GM19467 (cell line): ENCODE results near the gene FBXO5.

Experiments used
- ATAC-seq: cut with Tn5 transposase; IDR thresholded peaks from one replicate; pipeline ENCODE4 v1.9.1; 2021; ENCODE audit warnings: mild to moderate bottlenecking, moderate library complexity; ENCODE audit not compliant: unreplicated experiment

The FBXO5 gene

DNA sequence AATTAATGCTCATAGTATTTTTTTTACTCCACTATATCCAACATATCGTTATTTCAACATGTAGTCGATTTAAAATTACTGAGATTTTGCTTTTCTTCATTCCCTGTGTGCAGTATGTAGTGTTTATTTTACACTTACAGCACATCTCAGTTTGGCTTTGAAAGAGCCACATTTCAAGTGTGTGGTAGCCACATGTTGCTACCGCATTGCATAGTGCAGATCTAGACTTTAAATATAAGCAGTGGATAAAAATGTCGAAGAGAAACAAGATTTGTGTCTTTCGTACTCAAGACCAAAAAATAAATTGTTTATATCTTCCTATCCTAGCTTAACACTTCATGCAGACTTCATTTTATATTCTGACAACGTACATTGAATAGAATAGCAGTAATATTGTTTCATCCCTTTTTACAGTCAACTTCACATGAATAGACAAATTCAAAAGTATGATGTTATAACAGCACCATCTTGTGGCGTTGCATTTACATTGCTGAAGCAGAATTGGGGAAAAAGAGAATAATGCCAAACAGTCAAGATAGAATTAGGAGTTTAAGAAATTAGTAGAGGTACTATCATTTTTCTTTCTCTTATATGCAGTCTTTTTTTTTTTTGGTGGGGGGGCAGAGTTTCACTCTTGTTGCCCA, 29.9 kb downstream of the FBXO5 start:
- ATAC-seq = no peak

DNA sequence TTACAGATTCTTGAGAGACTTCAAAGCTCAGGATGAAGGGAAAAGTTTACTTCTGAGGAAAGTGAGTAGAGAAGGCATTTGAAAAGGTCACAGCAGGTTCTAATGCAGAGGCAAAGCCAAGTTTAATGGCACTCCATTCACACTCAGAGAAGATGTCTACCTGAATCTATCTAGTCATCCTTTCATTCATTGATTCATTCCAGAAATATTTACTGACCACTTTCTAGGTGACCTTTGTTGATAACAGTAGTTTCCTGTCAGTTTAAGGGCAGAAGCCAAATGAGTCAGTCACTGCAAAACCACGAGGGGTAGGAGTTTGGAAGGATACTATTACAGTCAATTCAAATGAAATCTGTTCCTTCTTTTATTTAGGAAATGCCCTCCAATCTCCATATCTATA, 30.8 kb downstream of the FBXO5 start:
- ATAC-seq = no peak

DNA sequence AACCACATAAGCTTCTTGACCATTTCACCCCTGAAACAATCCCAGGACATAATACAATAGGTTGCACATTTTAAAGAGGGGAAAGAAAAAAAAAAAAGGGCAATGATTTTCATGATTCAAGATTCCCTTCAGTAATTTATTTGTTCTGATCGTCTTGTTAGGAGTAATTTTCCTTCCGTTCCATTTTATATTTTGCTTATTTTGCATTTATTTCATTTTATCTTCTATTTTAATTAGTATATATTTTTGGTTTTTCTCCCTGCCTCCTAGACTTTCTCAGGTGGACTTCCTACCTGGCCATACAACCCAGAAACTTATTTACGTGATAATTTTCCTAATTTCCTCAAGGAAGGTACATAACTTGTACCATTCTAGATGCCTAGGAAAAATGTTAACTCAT, 32.6 kb downstream of the FBXO5 start:
- ATAC-seq = no peak

DNA sequence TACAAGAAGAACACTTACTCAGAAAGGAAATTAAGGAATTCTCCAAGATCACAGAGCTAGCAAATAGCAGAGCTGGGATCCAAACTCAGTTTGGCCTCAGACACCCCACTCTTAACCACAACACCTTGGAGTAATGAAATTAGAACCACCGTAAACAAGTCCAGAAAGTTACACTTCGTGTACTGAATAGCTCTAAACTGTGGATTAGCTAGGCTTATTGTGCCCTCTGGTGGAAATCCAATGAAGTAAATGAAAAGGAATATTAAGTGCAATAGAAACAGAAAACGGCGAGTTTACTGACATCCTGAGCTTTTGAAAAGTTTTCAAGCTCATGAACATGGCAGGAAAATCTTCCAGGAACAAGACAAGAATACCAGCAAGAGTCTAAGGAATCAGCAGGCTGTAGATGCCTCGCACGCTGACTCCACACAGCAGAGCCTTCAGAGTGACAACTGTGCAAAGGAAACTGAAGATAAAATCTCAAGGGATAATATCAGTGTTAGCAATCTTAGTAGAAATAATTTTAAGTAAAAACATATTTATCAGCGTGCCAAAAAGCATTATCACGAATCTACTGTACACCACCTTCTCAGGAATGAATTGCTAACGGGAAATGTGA, 34.6 kb downstream of the FBXO5 start:
- ATAC-seq = peak; percentile 73

DNA sequence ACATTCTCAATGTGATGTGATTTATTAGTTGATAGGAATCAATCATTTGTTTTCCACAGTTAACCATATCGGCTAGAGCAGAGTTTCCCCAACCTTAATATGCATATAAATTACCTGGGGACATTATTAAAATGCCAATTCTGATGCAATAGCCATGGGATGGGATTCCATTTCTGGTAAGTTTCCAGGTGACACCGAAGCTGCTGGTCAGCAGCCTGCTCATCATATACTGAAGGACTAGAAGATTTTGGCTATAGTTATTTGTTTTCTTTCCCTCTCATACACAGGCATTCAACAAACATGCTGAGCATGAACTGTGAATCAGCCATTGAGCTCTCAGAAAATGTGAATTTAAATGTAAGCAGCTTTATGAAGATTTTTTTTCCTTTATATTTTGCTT, 35.8 kb downstream of the FBXO5 start:
- no peak for ATAC-seq

DNA sequence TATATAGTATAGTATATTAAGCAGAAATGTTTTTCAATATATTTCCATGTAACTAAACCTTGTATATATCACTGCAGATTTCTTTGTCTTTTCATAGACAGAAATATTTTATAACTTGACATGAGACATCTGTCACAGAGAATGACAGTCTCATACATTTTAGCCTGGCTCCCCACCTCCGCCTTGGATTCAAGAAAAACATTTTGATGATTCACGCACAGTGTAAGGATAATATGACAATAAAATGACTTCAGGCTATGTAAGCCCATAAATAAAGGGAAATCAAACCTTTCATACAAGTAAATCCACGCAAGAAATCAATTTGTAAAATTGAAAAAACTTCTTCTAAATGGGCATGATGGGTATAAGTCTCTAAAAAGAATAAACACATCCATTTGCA, 36.4 kb downstream of the FBXO5 start:
- no peak for ATAC-seq

DNA sequence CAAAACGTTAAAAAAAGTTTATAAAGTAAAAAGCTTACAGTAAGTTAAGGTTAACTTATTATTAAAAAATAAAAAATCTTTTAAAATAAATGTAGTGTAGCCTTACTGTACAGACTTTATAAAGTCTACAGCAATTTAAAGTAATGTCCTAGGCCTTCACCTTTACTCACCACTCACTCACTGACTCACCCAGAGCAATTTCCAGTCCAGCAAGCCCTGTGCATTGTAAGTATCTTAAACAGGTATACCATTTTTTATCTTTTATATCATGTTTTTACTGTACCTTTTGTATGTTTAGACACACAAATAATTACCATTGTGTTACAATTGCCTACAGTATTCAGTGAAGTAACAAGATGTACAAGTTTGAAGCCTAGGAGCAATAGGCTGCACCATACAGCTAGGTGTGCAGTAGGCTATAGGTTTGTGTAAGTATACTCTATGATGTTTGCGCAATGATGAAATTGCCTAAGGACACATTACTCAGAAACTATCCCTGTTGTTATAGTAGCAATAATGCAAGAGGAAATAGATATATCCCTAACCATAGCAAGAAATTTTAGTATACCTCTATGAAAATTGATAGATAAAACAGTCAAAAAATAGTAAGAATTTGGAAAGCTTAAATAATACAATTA, 39.5 kb downstream of the FBXO5 start:
- ATAC-seq = no peak

DNA sequence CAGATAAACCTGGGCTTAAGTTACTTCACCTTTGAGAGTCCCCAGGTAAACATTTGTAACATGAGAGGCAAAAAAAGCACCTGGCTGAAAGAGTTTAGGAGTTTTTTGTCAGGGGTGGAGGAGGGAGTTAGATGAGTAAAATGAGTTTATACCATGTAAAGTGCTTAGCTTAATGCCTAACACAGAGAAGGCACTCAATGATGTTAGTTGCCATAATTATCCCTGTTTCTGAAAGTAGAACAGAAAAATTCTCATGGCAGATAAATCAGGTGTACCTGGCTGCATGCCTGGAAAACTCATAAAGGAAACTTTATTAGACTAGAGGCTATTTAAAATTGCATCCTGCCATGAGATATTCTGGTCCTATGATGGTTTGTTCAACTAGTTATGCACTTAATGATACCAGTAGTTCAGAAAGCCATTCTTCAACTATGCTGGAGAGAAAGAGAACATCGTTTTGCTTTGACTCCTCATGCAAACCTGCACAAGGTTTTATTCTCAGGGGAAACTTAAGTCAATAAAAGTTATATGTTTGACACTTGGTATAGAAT, 40.4 kb downstream of the FBXO5 start:
- ATAC-seq = no peak

DNA sequence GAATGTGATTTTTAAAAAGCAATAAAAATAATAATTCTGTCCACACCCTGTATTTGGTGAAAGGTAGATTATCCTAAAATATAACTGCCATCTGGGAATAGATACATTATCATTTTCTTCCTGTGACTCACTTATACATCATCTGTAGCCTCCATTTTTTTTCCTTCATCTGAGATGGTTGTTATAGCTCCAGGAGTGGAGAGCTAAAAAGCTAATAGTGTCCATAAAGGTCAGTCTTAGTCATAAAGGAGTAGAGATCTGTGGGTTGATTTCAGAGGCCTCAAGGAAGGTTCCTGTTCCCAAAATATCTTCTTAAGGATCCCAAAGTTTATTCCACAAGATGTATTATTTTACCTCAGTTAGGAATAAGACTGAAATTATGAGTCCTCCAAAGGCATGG, 41.1 kb downstream of the FBXO5 start:
- no peak for ATAC-seq

DNA sequence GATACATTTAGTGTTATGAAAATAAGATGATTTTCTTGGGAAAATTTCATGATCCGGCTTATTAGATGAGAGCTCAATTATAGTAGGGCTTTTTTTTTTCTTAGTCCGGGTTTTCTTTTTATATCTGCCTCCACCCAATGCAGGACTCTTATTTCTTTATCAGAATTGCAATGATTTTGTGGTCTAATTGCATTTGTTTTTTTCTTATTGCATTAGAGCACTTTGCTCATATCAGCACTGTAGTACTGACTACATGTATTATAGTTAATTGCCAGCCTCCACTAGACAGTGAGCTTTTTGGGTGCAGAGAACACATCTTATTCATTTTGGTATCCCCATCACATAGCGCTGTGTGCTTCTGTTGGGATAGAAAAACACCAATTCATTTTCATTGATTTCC, 50.0 kb downstream of the FBXO5 start:
- no peak for ATAC-seq

DNA sequence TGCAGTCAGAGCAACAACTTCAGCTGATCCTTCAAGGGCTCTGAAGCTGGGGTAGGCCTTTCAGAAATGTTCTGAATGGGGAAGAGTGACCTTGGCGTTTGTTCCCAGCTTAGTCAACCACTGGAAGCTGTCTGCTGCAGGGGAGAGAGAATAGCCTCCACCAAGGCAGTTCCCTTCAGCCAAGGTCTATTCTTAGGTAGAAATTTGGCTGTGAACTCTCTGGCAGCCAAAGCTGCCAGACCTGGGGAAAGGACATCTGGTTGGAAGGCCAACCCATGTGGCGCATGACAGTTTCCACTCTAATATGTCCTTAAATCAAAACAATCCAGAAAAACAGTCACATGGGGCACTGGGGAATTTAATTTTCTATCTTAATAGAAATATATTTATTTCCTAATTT, 60.1 kb downstream of the FBXO5 start:
- ATAC-seq = no peak
